Superior temporal gyrus (tissue), 1 donor: ENCODE data around the gene RNF224.

Experiments used
- DNase-seq: peaks from one replicate; pipeline ENCODE4 v3.0.0-alpha.2; 2016; ENCODE audit errors: extremely low spot score

Gene RNF224

GRCh38 chr9:137192448-137192780, 34.9 kb upstream of the RNF224 start:
- DNase-seq: no peak

GRCh38 chr9:137192859-137193258, 34.4 kb upstream of the RNF224 start:
- DNase-seq: no peak

GRCh38 chr9:137193771-137194170, 33.5 kb upstream of the RNF224 start:
- no peak for DNase-seq

GRCh38 chr9:137194388-137194787, 32.9 kb upstream of the RNF224 start:
- peak; percentile 88 for DNase-seq

GRCh38 chr9:137194909-137195308, 32.4 kb upstream of the RNF224 start:
- DNase-seq: no peak

GRCh38 chr9:137195525-137196220, 31.6 kb upstream of the RNF224 start:
- DNase-seq: no peak

GRCh38 chr9:137198051-137198901, 29.0 kb upstream of the RNF224 start:
- DNase-seq: peak; percentile 23

GRCh38 chr9:137198902-137199283, 28.4 kb upstream of the RNF224 start:
- DNase-seq: no peak

GRCh38 chr9:137199411-137200121, 27.7 kb upstream of the RNF224 start:
- no peak for DNase-seq

- peak; percentile 99 for DNase-seq
Observed at GRCh38 chr9:137200311-137201204, 26.7 kb upstream of the RNF224 start, which contains the start of gene TPRN. Gene TPRN (minus strand): TSS chr9:137200741. CDS start chr9:137200711, 30 bp downstream.

GRCh38 chr9:137201205-137201868, 26.0 kb upstream of the RNF224 start:
- DNase-seq: no peak

GRCh38 chr9:137202966-137203365, 24.3 kb upstream of the RNF224 start:
- no peak for DNase-seq

GRCh38 chr9:137204731-137205125, 22.6 kb upstream of the RNF224 start:
- DNase-seq: no peak

GRCh38 chr9:137205126-137206069, 21.9 kb upstream of the RNF224 start, which contains the start of the genes NDOR1 and TMEM203:
Gene NDOR1 (plus strand): TSS chr9:137205700. CDS start chr9:137205778, 78 bp downstream.
Gene TMEM203 (minus strand): TSS chr9:137205648. CDS start chr9:137205414, 234 bp downstream.
- DNase-seq: peak; percentile 93

- no peak for DNase-seq
Observed at GRCh38 chr9:137206602-137207001, 20.7 kb upstream of the RNF224 start.

- DNase-seq: no peak
Observed at GRCh38 chr9:137211532-137211931, 15.8 kb upstream of the RNF224 start.

- no peak for DNase-seq
Observed at GRCh38 chr9:137212520-137212919, 14.8 kb upstream of the RNF224 start.

- DNase-seq: no peak
Observed at GRCh38 chr9:137213160-137214060, 13.9 kb upstream of the RNF224 start.
